ENCODE measurements around the gene DNAAF2. TPM values are rescaled to one million over a fixed set of nuclear protein-coding genes. Genes with fewer than 3 reads are reported as not detected.

DNAAF2 gene
- total RNA-seq, 2 donors from 2014 or later: 8.6 to 9.1 TPM

- Histone ChIP-seq H3K36me3 (peaks cover 4% of the 10 kb centered on the region), H3K9me3 (no peaks in the 10 kb centered on the region), H3K27ac (no peak overlapping the region), H3K4me1 (ENCODE audit: control insufficient read depth in 1 of 2, low read depth in 2 of 2) (peaks cover 6 to 17% of the 10 kb centered on the region in 2 donors), H3K27me3 (replicated peaks; ENCODE audit: insufficient read depth) (no peaks in the 10 kb centered on the region), H3K4me3 (no peak overlapping the region)
- no peak for DNase-seq (ENCODE audit: low spot score)
- no peak for ATAC-seq (ENCODE audit: insufficient number of reproducible peaks, low FRiP score, low read depth)
- no peak for TF ChIP-seq CTCF (IDR thresholded peaks at IDR 0.05)
Observed at GRCh38 chr14:49615776-49616175, 19.3 kb downstream of the DNAAF2 start.

- no peak for ATAC-seq (ENCODE audit: insufficient number of reproducible peaks, low FRiP score, low read depth)
Observed at GRCh38 chr14:49614196-49614595, 20.8 kb downstream of the DNAAF2 start.

GRCh38 chr14:49612671-49613070, 22.4 kb downstream of the DNAAF2 start:
- ATAC-seq (ENCODE audit: insufficient number of reproducible peaks, low FRiP score, low read depth) (no peak), DNase-seq (ENCODE audit: low spot score) (no peak)
- Histone ChIP-seq H3K27me3 (replicated peaks; ENCODE audit: insufficient read depth) (no peaks in the 10 kb centered on the region), H3K9me3 (no peaks in the 10 kb centered on the region), H3K4me3 (no peak overlapping the region), H3K36me3 (no peaks in the 10 kb centered on the region), H3K27ac (no peak overlapping the region), H3K4me1 (ENCODE audit: control insufficient read depth in 1 of 2, low read depth in 2 of 2) (no peaks in the 10 kb centered on the region)
- TF ChIP-seq CTCF (IDR thresholded peaks at IDR 0.05): no peak

More at GRCh38 chr14:49614196-49614595, 20.8 kb downstream of the DNAAF2 start:
- no peak for TF ChIP-seq CTCF (IDR thresholded peaks at IDR 0.05)
- no peaks in the 10 kb centered on the region for H3K9me3 ChIP-seq
- peaks cover 4 to 11% of the 10 kb centered on the region in 2 donors for H3K4me1 ChIP-seq (ENCODE audit: control insufficient read depth in 1 of 2, low read depth in 2 of 2)
- H3K36me3 ChIP-seq: peaks cover 4% of the 10 kb centered on the region
- no peak overlapping the region for H3K4me3 ChIP-seq
- H3K27ac ChIP-seq: no peak overlapping the region
- H3K27me3 ChIP-seq (replicated peaks; ENCODE audit: insufficient read depth): no peaks in the 10 kb centered on the region
- no peak for DNase-seq (ENCODE audit: low spot score)

GRCh38 chr14:49612251-49612650, 22.8 kb downstream of the DNAAF2 start:
- H3K27me3 ChIP-seq (replicated peaks; ENCODE audit: insufficient read depth): no peaks in the 10 kb centered on the region
- no peak for DNase-seq (ENCODE audit: low spot score)
- H3K4me1 ChIP-seq (ENCODE audit: control insufficient read depth in 1 of 2, low read depth in 2 of 2): no peaks in the 10 kb centered on the region
- no peak overlapping the region for H3K27ac ChIP-seq
- no peaks in the 10 kb centered on the region for H3K36me3 ChIP-seq
- ATAC-seq (ENCODE audit: insufficient number of reproducible peaks, low FRiP score, low read depth): no peak
- H3K9me3 ChIP-seq: no peaks in the 10 kb centered on the region
- no peak for TF ChIP-seq CTCF (IDR thresholded peaks at IDR 0.05)
- H3K4me3 ChIP-seq: no peak overlapping the region

GRCh38 chr14:49607583-49607982, 27.5 kb downstream of the DNAAF2 start:
- TF ChIP-seq CTCF (IDR thresholded peaks at IDR 0.05): no peak
- no peaks in the 10 kb centered on the region for H3K36me3 ChIP-seq
- no peak overlapping the region for H3K27ac ChIP-seq
- DNase-seq (ENCODE audit: low spot score) (no peak), ATAC-seq (ENCODE audit: insufficient number of reproducible peaks, low FRiP score, low read depth) (no peak)
- no peaks in the 10 kb centered on the region for H3K27me3 ChIP-seq (replicated peaks; ENCODE audit: insufficient read depth)
- H3K9me3 ChIP-seq: no peaks in the 10 kb centered on the region
- H3K4me1 ChIP-seq (ENCODE audit: control insufficient read depth in 1 of 2, low read depth in 2 of 2): no peaks in the 10 kb centered on the region
- no peak overlapping the region for H3K4me3 ChIP-seq
